Endothelial cell of umbilical vein (primary cell): ENCODE measurements around the gene IGFBP7.

ENCODE experiments used
- CTCF ChIP-seq, 2 donors: IDR thresholded peaks; 1 replicate in 1 of 2; 2 replicates in 1 of 2; pipeline ENCODE4 v1.5.1; 2011; ENCODE audit warnings: low read length in 2 of 2, mild to moderate bottlenecking in 2 of 2, moderate library complexity in 2 of 2, control low read depth in 1 of 2, inconsistent platforms in 1 of 2, low read depth in 1 of 2; ENCODE audit not compliant: insufficient read depth in 1 of 2; ENCODE audit errors: extremely low read depth in 1 of 2
- EZH2 ChIP-seq: IDR thresholded peaks from 2 replicates; pipeline ENCODE4 v1.6.1; 2012; ENCODE audit warnings: borderline replicate concordance, low read depth, mild to moderate bottlenecking, moderate library complexity, low read length, inconsistent platforms; ENCODE audit not compliant: severe bottlenecking
- GATA2 ChIP-seq: IDR thresholded peaks from 2 replicates; pipeline ENCODE4 v1.7.0; 2011; ENCODE audit warnings: low read depth, mild to moderate bottlenecking, moderate library complexity, mixed read lengths, low read length; ENCODE audit not compliant: insufficient read length, insufficient read depth
- JUN ChIP-seq: IDR thresholded peaks from 2 replicates; pipeline ENCODE4 v1.6.1; 2011; ENCODE audit warnings: borderline replicate concordance, low read depth; ENCODE audit not compliant: insufficient read length, insufficient read depth
- POLR2A ChIP-seq: IDR thresholded peaks from 2 replicates; pipeline ENCODE4 v1.6.1; 2012; ENCODE audit warnings: low read depth, mild to moderate bottlenecking, control low read depth, low read length
- POLR2AphosphoS5 ChIP-seq: IDR thresholded peaks from 2 replicates; pipeline ENCODE4 v1.6.1; 2012; ENCODE audit warnings: low read depth, mild to moderate bottlenecking, control low read depth, low read length, moderate library complexity; ENCODE audit not compliant: insufficient read depth
- TF ChIP-seq, protein P1 (sequence below): IDR thresholded peaks from 2 replicates; pipeline ENCODE4 v1.6.1; 2011; ENCODE audit not compliant: insufficient read depth, insufficient read length

GRCh38 chr4:57102050-57102624 lies 8.0 kb downstream of the IGFBP7 start:
- TF ChIP-seq POLR2A, result no peak
- TF ChIP-seq CTCF (IDR thresholded peaks at IDR 0.05; ENCODE audit: extremely low read depth in 1 of 2, insufficient read depth in 1 of 2, low read depth in 1 of 2, low read length in 2 of 2), result no peak
- TF ChIP-seq EZH2, result no peak
- peak; percentile 61 for TF ChIP-seq POLR2AphosphoS5
- peak; percentile 54 for TF ChIP-seq GATA2
- TF ChIP-seq, protein P1, sequence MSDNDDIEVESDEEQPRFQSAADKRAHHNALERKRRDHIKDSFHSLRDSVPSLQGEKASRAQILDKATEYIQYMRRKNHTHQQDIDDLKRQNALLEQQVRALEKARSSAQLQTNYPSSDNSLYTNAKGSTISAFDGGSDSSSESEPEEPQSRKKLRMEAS, result no peak
- TF ChIP-seq JUN, result peak; percentile 43
